Measurements from ENCODE around the gene TMIGD1. TPM values are rescaled to one million over a fixed set of nuclear protein-coding genes. Genes with fewer than 3 reads are reported as not detected.

TMIGD1 gene
- total RNA-seq, 3 donors from 2014 or later: 102 to 288 (median 119) TPM

DNA sequence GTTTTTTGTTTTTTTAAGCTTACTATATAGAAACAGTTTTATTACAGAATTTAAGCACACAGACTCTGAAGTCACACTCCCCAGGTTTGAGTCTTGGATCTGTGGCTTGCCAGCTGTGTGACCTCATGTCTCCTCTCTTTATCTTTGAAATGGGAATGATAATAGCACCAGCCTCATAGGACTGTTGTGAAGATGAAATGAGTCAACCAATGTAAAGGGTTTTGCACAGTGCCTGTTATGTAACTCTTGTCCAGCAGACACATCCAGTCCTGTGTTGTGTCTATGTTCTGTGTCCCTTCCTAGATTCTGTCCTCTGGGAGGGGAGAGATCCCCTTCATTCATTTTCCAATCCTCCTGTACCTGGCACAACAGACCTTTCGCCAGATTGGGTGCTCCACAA lies 41.8 kb upstream of the TMIGD1 start:
- no peak for TF ChIP-seq CTCF (IDR thresholded peaks at IDR 0.05)
- Histone ChIP-seq H3K4me1 (ENCODE audit: low read depth) (peaks cover 12% of the 10 kb centered on the region), H3K4me3 (no peak overlapping the region), H3K9me3 (no peaks in the 10 kb centered on the region), H3K36me3 (ENCODE audit: low read depth) (no peaks in the 10 kb centered on the region)
- ATAC-seq (no peak), DNase-seq (no peak)
- intact Hi-C loops (cut with DNase I, micrococcal nuclease): no loop called here

- no peak for ATAC-seq
- no peak for TF ChIP-seq CTCF (IDR thresholded peaks at IDR 0.05)
- Histone ChIP-seq H3K9me3 (no peaks in the 10 kb centered on the region), H3K4me1 (ENCODE audit: low read depth) (peaks cover 5% of the 10 kb centered on the region), H3K36me3 (ENCODE audit: low read depth) (no peaks in the 10 kb centered on the region), H3K4me3 (no peak overlapping the region)
- intact Hi-C loops (cut with DNase I, micrococcal nuclease): no loop called here
- no peak for DNase-seq
Measured at GRCh38 chr17:30372755-30373154, 38.9 kb upstream of the TMIGD1 start.

DNA sequence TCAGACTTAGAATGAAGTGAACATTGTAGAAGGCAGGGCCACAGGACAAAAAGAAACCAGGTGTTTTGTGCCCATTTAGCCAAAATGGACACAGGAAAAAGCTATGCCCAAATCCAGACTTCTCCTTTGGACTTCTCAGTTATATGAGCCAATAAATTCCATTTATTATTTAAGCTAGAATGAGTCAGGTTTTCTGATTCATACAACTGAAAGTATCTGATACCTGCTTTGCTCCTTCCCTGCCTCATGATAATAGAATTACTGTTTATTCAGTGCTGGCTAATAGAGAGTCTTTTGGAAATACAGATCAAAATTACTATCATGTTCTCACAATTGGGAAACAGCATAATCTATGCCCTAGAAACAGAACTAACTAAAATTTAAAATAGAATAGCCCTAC lies 36.1 kb upstream of the TMIGD1 start:
- Histone ChIP-seq H3K36me3 (ENCODE audit: low read depth) (no peaks in the 10 kb centered on the region), H3K9me3 (no peaks in the 10 kb centered on the region), H3K4me1 (ENCODE audit: low read depth) (peaks cover 5% of the 10 kb centered on the region), H3K4me3 (no peak overlapping the region)
- TF ChIP-seq CTCF (IDR thresholded peaks at IDR 0.05): no peak
- DNase-seq: no peak
- intact Hi-C loops (cut with DNase I, micrococcal nuclease): no loop called here
- ATAC-seq: peak; percentile 82

DNA sequence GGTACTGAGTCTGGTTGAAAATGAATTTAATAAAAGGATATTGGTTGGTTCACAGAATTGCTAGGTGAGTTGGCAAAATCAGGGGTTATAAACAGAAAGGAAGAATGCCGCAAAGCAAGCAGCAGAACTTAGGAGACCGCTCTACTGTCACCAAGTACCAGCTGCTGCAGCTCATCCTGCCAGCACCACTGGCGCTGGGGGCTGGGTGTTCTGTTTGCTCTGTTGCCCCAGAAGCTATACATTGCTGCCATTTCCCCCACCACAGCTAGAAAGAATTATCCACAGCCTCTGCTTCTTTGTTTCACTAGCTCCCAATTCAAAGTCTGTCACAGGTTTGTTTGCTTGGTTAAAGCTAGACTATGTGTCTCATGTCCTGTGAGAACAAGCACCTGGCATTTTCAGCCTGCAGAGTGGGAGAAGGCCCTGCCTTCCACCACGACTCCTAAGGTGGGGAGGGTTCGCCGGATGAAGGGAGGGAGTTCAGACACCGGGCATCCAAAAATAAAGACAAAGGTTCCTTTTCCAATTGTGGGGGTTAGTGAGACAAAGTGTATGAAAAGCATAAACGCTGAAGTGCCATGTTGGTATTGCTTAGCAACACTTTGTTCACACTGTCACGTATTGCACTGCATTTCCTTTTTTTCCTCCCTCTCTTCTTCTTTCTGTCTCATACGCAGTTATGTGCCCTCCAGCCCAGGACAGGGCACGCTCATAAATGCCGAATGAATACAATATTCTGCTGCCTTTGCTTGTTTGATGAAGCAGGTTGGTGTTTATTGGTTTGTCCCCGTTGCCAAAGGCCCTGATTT lies 35.3 kb upstream of the TMIGD1 start:
- intact Hi-C loops (cut with DNase I, micrococcal nuclease): no loop called here
- no peak for DNase-seq
- Histone ChIP-seq H3K4me1 (ENCODE audit: low read depth) (peaks cover 5% of the 10 kb centered on the region), H3K9me3 (no peaks in the 10 kb centered on the region), H3K36me3 (ENCODE audit: low read depth) (no peaks in the 10 kb centered on the region), H3K4me3 (no peak overlapping the region)
- ATAC-seq: no peak
- no peak for TF ChIP-seq CTCF (IDR thresholded peaks at IDR 0.05)

DNA sequence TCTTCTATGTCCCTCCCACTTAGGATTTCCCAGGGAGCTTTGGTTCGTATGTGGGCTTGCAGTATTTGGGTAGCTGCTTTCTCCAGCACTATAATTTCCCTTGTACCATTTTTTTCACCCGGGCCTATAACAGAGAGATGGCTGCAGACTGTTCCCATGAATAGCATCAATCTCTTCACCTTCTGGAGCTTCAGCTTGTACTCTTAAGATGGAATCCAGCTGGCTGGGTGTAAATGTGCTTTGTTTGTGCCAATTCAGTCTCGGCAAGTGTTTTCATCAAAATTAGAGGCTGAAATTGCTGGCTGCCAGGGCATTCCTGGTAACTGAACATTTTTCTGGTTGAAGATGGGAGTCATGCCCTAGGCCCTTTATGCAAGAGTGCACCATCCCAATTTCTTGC lies 32.7 kb upstream of the TMIGD1 start:
- no peak for TF ChIP-seq CTCF (IDR thresholded peaks at IDR 0.05)
- intact Hi-C loops (cut with DNase I, micrococcal nuclease): no loop called here

More for the DNA sequence above, 32.7 kb upstream of the TMIGD1 start:
- DNase-seq (no peak), ATAC-seq (no peak)
- H3K4me1 ChIP-seq (ENCODE audit: low read depth): peaks cover 5% of the 10 kb centered on the region
- no peak overlapping the region for H3K4me3 ChIP-seq
- H3K9me3 ChIP-seq: peaks cover 5% of the 10 kb centered on the region
- no peaks in the 10 kb centered on the region for H3K36me3 ChIP-seq (ENCODE audit: low read depth)
